Upper lobe of right lung (tissue), 1 donor: Measurements from ENCODE around the gene PLXNA4. TPM values are rescaled to one million over a fixed set of nuclear protein-coding genes. Genes with fewer than 3 reads are reported as not detected.

Experiments used
- ATAC-seq: fragments of 200-7000 bp; cut with Tn5 transposase; one replicate; pipeline ENCODE4 v1.9.1; 2020; ENCODE audit warnings: mild to moderate bottlenecking, moderate library complexity
- DNase-seq: peaks from one replicate; pipeline ENCODE4 v3.0.0-alpha.2; 2020
- H3K27ac ChIP-seq: fragments of 200-600 bp; one replicate; pipeline ENCODE4 v1.8.0; 2022
- H3K27me3 ChIP-seq: fragments of 200-600 bp; one replicate; pipeline ENCODE4 v1.8.0; 2022; ENCODE audit warnings: mild to moderate bottlenecking
- H3K36me3 ChIP-seq: fragments of 200-600 bp; one replicate; pipeline ENCODE4 v1.8.0; 2022
- H3K4me1 ChIP-seq: fragments of 200-600 bp; one replicate; pipeline ENCODE4 v1.8.0; 2022
- H3K4me3 ChIP-seq: fragments of 200-600 bp; one replicate; pipeline ENCODE4 v1.8.0; 2022; ENCODE audit warnings: mild to moderate bottlenecking
- H3K9me3 ChIP-seq: fragments of 200-600 bp; one replicate; pipeline ENCODE4 v1.8.0; 2022
- intact Hi-C: fragments of 100-400 bp; cut with DNase I; formaldehyde crosslinking; loops from one replicate; pipeline ENCODE4 v1.11.0; 2022
- total RNA-seq: library from RNA; stranded (reverse); fragmentation: NEBNext Ultra II Directional; extraction: Animal tissue kit (Norgen Biotek cat#: 25700); gene quantifications from one replicate; pipeline ENCODE4 v1.2.1, GENCODE V29; 2021
- TF ChIP-seq, protein P1 (sequence below): fragments of 200-600 bp; IDR thresholded peaks from one replicate; pipeline ENCODE4 v1.8.0; 2022; ENCODE audit warnings: antibody characterized with exemption
- donor health status: DM: no; HTN: yes; CAD: no; lungs with severe emphysema.

Gene PLXNA4
- total RNA-seq, 1 donor from 2014 or later = 7.2 TPM

DNA sequence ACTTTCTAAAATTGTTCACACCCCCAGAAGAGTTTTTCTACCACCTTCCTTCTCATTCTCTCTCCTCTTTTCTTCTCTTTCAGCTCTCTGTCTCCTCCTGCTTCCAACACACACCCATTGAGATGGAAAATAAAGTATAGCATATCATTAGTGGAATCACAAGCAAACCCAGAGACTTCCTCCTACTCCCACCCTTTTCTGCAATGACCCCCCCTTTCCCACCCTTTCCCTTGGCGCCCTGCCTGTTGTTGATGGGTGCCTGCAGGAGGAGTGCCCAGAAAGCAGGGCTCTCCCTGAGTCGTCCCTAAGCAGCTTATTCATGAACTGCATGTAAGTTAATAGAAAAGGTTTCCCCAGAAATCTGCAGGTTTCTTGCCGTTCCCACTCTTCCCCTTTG lies 300.0 kb downstream of the PLXNA4 start:
- H3K27ac ChIP-seq = no peak overlapping the region
- TF ChIP-seq, protein P1, sequence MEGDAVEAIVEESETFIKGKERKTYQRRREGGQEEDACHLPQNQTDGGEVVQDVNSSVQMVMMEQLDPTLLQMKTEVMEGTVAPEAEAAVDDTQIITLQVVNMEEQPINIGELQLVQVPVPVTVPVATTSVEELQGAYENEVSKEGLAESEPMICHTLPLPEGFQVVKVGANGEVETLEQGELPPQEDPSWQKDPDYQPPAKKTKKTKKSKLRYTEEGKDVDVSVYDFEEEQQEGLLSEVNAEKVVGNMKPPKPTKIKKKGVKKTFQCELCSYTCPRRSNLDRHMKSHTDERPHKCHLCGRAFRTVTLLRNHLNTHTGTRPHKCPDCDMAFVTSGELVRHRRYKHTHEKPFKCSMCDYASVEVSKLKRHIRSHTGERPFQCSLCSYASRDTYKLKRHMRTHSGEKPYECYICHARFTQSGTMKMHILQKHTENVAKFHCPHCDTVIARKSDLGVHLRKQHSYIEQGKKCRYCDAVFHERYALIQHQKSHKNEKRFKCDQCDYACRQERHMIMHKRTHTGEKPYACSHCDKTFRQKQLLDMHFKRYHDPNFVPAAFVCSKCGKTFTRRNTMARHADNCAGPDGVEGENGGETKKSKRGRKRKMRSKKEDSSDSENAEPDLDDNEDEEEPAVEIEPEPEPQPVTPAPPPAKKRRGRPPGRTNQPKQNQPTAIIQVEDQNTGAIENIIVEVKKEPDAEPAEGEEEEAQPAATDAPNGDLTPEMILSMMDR = no peak
- intact Hi-C loops = no loop called here
- H3K4me1 ChIP-seq = no peaks in the 10 kb centered on the region
- no peak for ATAC-seq
- H3K36me3 ChIP-seq = no peaks in the 10 kb centered on the region
- H3K9me3 ChIP-seq = no peaks in the 10 kb centered on the region
- no peaks in the 10 kb centered on the region for H3K27me3 ChIP-seq
- no peak for DNase-seq
- no peak overlapping the region for H3K4me3 ChIP-seq

DNA sequence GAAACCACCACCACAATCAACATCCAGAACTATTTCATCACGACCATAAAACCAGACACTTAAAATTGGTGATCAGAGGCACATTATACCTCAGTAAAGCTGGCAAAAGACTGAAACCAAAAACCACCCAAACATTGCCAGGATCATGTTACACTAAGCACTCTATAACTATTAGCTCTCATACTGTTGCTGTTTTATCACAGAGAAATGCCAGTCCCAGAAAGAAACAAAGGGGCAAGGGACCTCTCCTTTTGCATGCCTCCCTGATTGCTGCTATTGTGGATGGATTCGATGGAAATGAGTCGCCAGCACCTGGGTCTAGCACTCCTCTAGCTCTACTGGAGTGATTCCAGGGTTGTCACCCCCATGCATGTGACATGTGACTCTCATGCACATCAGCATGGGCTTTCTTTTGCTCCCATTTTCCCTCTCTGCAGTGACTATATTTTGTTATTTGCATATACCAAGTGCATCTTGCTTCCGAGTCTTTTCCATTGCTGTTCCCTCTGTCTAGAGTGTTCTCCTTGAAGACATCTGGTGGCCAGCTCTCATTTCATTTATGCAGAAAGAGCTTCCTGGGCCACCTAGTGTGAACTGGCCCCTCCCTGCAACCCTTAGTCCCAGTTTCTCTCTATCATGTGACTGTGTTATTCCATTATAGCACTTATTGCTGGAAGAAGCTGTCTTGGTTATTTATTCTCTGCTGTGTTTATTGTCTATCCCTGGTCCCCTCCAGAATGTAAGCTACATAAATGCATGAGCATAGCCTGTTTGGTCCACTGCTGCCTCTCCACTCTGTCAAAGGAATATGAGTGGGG lies 300.6 kb downstream of the PLXNA4 start:
- intact Hi-C loops = no loop called here
- Histone ChIP-seq H3K27ac (no peak overlapping the region), H3K27me3 (no peaks in the 10 kb centered on the region), H3K4me1 (no peaks in the 10 kb centered on the region), H3K36me3 (no peaks in the 10 kb centered on the region), H3K4me3 (no peak overlapping the region), H3K9me3 (no peaks in the 10 kb centered on the region)
- TF ChIP-seq, protein P1 = no peak
- ATAC-seq = no peak
- DNase-seq = no peak

- no peaks in the 10 kb centered on the region for H3K9me3 ChIP-seq
- H3K4me1 ChIP-seq = no peaks in the 10 kb centered on the region
- H3K4me3 ChIP-seq = no peak overlapping the region
- no peak for DNase-seq
- TF ChIP-seq, protein P1 = no peak
- no peaks in the 10 kb centered on the region for H3K27me3 ChIP-seq
- no peak for ATAC-seq
- intact Hi-C loops = no loop called here
- no peaks in the 10 kb centered on the region for H3K36me3 ChIP-seq
- no peak overlapping the region for H3K27ac ChIP-seq
Measured at GRCh38 chr7:132272763-132273371, 303.4 kb downstream of the PLXNA4 start.

DNA sequence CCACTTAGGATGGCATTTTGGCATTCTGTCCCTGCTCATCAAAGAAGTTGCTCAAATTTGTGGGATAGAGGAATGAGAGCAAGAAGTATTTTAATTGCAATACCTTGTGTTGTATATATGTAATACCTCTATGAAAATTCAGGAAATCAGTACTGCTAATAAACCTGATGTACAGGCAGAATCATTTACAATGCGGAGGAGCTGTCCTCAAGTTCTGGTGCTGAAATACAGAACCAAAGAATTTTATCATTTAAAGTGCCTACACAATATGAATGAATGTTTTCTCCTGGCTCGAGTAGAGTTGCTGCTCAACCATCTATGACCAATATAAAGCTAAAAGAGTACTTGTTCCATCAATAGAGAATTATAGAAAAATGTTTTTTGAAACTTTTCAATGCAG lies 305.8 kb downstream of the PLXNA4 start:
- Histone ChIP-seq H3K27me3 (no peaks in the 10 kb centered on the region), H3K4me3 (no peak overlapping the region), H3K4me1 (no peaks in the 10 kb centered on the region), H3K27ac (no peak overlapping the region), H3K36me3 (no peaks in the 10 kb centered on the region), H3K9me3 (no peaks in the 10 kb centered on the region)
- TF ChIP-seq, protein P1 = no peak
- ATAC-seq (no peak), DNase-seq (no peak)
- intact Hi-C loops = no loop called here

DNA sequence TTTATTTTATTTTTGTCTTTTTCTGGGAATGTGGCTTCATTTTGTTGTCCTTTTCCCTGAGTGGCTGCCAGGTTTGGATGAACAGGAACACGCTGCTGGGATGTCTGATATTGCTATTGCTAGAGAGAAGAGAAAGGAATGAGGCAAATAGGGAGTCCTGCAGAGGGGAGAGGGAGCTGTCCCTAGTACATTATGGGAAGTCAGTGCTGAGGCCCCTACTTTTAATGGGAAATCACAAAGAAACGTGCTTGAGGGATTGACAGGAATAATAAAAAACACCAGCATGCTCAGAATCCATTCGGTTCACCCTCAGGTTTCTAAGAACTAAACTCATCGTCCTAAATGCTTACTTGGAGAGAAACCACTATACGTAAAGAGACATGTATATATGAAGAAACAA lies 306.6 kb downstream of the PLXNA4 start:
- Histone ChIP-seq H3K36me3 (no peaks in the 10 kb centered on the region), H3K4me1 (no peaks in the 10 kb centered on the region), H3K4me3 (no peak overlapping the region), H3K27me3 (no peaks in the 10 kb centered on the region), H3K27ac (no peak overlapping the region), H3K9me3 (no peaks in the 10 kb centered on the region)
- TF ChIP-seq, protein P1 = no peak
- no peak for ATAC-seq
- intact Hi-C loops = no loop called here
- DNase-seq = no peak
